OCI-LY1 (cell line): ENCODE results near the gene ST6GALNAC3.

Experiments
- H2AFZ ChIP-seq: fragments of 200-600 bp; sonication (generic), shearing (Covaris generic); 2 replicates; pipeline ENCODE4 v1.6.0; 2014; ENCODE audit warnings: antibody characterized with exemption, mild to moderate bottlenecking, low read length
- H3F3A ChIP-seq: fragments of 200-600 bp; sonication (generic), shearing (Covaris generic); 2 replicates; pipeline ENCODE4 v1.6.0; 2014; ENCODE audit warnings: mild to moderate bottlenecking, antibody characterized with exemption, low read length, moderate library complexity; ENCODE audit not compliant: insufficient read depth
- H3K27ac ChIP-seq: fragments of 200-600 bp; sonication (generic); 2 replicates; pipeline ENCODE4 v1.5.1; 2014; ENCODE audit warnings: low read length, mixed run types, mild to moderate bottlenecking, low read depth; ENCODE audit not compliant: poor library complexity, severe bottlenecking
- H3K27me3 ChIP-seq: fragments of 200-600 bp; sonication (generic); 2 replicates; pipeline ENCODE4 v1.6.0; 2014; ENCODE audit warnings: antibody characterized with exemption, mild to moderate bottlenecking, low read length, moderate library complexity; ENCODE audit not compliant: insufficient read depth
- H3K36me3 ChIP-seq: fragments of 200-600 bp; sonication (generic); 2 replicates; pipeline ENCODE4 v1.6.1; 2014; ENCODE audit warnings: mild to moderate bottlenecking, antibody characterized with exemption, low read length, moderate library complexity, mixed read lengths; ENCODE audit not compliant: insufficient read depth
- H3K4me1 ChIP-seq: fragments of 200-600 bp; sonication (generic); 2 replicates; pipeline ENCODE4 v1.5.1; 2014; ENCODE audit warnings: mild to moderate bottlenecking, low read length, moderate library complexity; ENCODE audit not compliant: insufficient read depth, severe bottlenecking
- H3K4me2 ChIP-seq: fragments of 200-600 bp; sonication (generic), shearing (Covaris generic); 2 replicates; pipeline ENCODE4 v1.6.1; 2014; ENCODE audit warnings: low read length
- H3K4me3 ChIP-seq: fragments of 200-600 bp; sonication (generic); 2 replicates; pipeline ENCODE4 v1.5.1; 2014; ENCODE audit warnings: low read length, low read depth, mild to moderate bottlenecking, mixed read lengths; ENCODE audit not compliant: poor library complexity, severe bottlenecking
- H3K79me2 ChIP-seq: fragments of 200-600 bp; shearing (Covaris generic); 2 replicates; pipeline ENCODE4 v1.6.1; 2016; ENCODE audit warnings: mixed run types, low read length, mixed read lengths; ENCODE audit not compliant: insufficient read depth
- H3K9ac ChIP-seq: fragments of 200-600 bp; sonication (generic), shearing (Covaris generic); 2 replicates; pipeline ENCODE4 v1.6.1; 2014; ENCODE audit warnings: mild to moderate bottlenecking, low read length, mixed read lengths
- H3K9me2 ChIP-seq: fragments of 200-600 bp; sonication (generic), shearing (Covaris generic); 2 replicates; pipeline ENCODE4 v1.6.1; 2014; ENCODE audit warnings: low read depth, mild to moderate bottlenecking, low read length, mixed read lengths
- H3K9me3 ChIP-seq: fragments of 200-600 bp; shearing (Covaris generic); 2 replicates; pipeline ENCODE4 v1.6.1; 2014; ENCODE audit warnings: low read length, mixed read lengths
- H4K20me1 ChIP-seq: fragments of 200-600 bp; sonication (generic), shearing (Covaris generic); 2 replicates; pipeline ENCODE4 v1.6.0; 2016; ENCODE audit warnings: mild to moderate bottlenecking, low read length; ENCODE audit not compliant: insufficient read depth
- CTCF ChIP-seq: fragments of 200-600 bp; sonication (generic), shearing (Covaris generic); IDR thresholded peaks from 2 replicates; pipeline ENCODE4 v1.5.1; 2017; ENCODE audit warnings: mild to moderate bottlenecking, antibody characterized with exemption, low read length, moderate library complexity, mixed read lengths
- EZH2 ChIP-seq: fragments of 200-600 bp; sonication (generic), shearing (Covaris generic); IDR thresholded peaks from 2 replicates; pipeline ENCODE4 v1.8.0; 2017; ENCODE audit warnings: borderline replicate concordance, mixed run types, mild to moderate bottlenecking, antibody characterized with exemption, low read length, moderate library complexity, mixed read lengths

ST6GALNAC3 gene

GRCh38 chr1:76611770-76612445 is 537.4 kb downstream of the ST6GALNAC3 start:
- Histone ChIP-seq H3K9ac (no peak overlapping the region), H3K4me1 (no peaks in the 10 kb centered on the region), H3F3A (no peaks in the 10 kb centered on the region), H3K36me3 (no peaks in the 10 kb centered on the region), H3K4me3 (no peak overlapping the region), H3K9me3 (no peaks in the 10 kb centered on the region), H4K20me1 (no peaks in the 10 kb centered on the region), H3K4me2 (no peak overlapping the region), H2AFZ (no peak overlapping the region), H3K27me3 (no peaks in the 10 kb centered on the region), H3K27ac (no peak overlapping the region), H3K79me2 (no peaks in the 10 kb centered on the region), H3K9me2 (no peaks in the 10 kb centered on the region)
- no peak for TF ChIP-seq EZH2
- no peak for TF ChIP-seq CTCF

- Histone ChIP-seq H3K4me2 (no peak overlapping the region), H3K36me3 (no peaks in the 10 kb centered on the region), H3K4me3 (no peak overlapping the region), H2AFZ (no peak overlapping the region), H3K27ac (no peak overlapping the region), H3K9ac (no peak overlapping the region), H3K27me3 (no peaks in the 10 kb centered on the region), H3F3A (no peaks in the 10 kb centered on the region), H3K79me2 (no peaks in the 10 kb centered on the region), H3K9me3 (no peaks in the 10 kb centered on the region), H3K4me1 (no peaks in the 10 kb centered on the region), H3K9me2 (no peaks in the 10 kb centered on the region), H4K20me1 (no peaks in the 10 kb centered on the region)
- TF ChIP-seq CTCF (no peak), EZH2 (no peak)
Observed at GRCh38 chr1:76613886-76614285, 539.3 kb downstream of the ST6GALNAC3 start.

GRCh38 chr1:76615253-76616035 is 540.9 kb downstream of the ST6GALNAC3 start:
- H3K36me3 ChIP-seq: no peaks in the 10 kb centered on the region
- H3K4me1 ChIP-seq: no peaks in the 10 kb centered on the region
- TF ChIP-seq EZH2 (no peak), CTCF (no peak)
- H3K27me3 ChIP-seq: no peaks in the 10 kb centered on the region
- no peaks in the 10 kb centered on the region for H3F3A ChIP-seq
- H3K4me2 ChIP-seq: no peak overlapping the region
- H3K9ac ChIP-seq: no peak overlapping the region
- no peaks in the 10 kb centered on the region for H3K9me3 ChIP-seq
- H3K79me2 ChIP-seq: no peaks in the 10 kb centered on the region
- no peak overlapping the region for H2AFZ ChIP-seq
- no peak overlapping the region for H3K4me3 ChIP-seq
- H3K9me2 ChIP-seq: no peaks in the 10 kb centered on the region
- H3K27ac ChIP-seq: no peak overlapping the region
- H4K20me1 ChIP-seq: no peaks in the 10 kb centered on the region
